T-helper 1 cell (primary cell): Measurements from ENCODE around the gene THSD7B.

Source experiments
- DNase-seq, 5 donors: peaks; one replicate each; pipeline ENCODE4 v3.0.0-alpha.2; 2012 to 2020

Gene THSD7B

DNA sequence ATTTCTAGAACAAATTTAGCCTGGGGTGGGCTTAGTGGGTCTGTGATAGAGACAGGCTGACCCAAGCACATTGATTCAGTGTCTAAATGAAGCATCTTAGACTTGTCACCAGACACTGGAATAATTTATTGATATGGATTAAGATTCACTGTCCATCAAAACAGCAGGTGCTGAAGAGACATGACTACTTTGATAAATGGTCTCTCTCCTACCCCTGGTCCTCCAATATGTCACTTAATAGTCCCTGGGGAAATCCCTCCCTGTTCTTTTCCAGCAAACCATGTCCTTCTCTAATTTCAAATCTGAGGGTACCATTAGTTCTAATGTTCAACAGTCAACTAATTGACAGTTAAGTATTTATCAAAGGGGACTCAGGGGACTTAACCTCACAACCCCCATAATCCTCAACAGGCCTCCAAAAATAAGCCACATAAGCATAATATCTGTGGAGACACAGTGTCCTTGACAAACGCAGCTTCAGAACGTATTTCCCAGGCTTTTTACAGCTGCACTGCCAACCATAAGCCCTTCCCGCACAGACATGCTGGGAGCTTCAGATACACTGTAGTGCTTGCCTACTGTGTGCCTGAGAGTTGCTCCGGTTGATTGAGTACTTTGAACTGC lies 391.0 kb downstream of the THSD7B start:
- no peak for DNase-seq

- DNase-seq, result no peak
Measured at GRCh38 chr2:137157851-137158250, 392.5 kb downstream of the THSD7B start.

GRCh38 chr2:137161250-137161649 lies 395.9 kb downstream of the THSD7B start:
- DNase-seq, result no peak

GRCh38 chr2:137165968-137166367 lies 400.6 kb downstream of the THSD7B start:
- no peak for DNase-seq

DNA sequence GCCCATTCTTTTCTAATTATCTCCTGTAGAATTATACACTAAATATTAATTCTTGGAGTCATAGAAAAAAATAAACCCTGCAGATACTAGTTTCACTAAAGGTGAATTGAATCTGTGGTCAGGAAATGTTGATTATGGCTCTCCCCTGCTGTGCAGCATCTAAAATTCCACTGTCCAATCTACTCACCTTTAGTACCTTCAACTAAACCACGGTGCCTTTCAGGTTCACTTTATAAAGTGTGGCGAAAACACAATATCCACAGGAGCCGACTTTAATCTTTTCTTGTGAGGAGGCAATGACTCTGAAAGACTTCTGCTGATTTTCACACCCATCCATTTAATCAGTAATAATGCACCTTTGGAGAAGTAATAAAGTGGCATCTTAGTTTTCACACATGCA lies 402.3 kb downstream of the THSD7B start:
- DNase-seq, result no peak

GRCh38 chr2:137168552-137168951 lies 403.2 kb downstream of the THSD7B start:
- no peak for DNase-seq

- no peak for DNase-seq
Measured at GRCh38 chr2:137172162-137172561, 406.8 kb downstream of the THSD7B start.

- no peak for DNase-seq
Measured at GRCh38 chr2:137173463-137173862, 408.1 kb downstream of the THSD7B start.

- DNase-seq, result no peak
Measured at GRCh38 chr2:137175246-137175645, 409.9 kb downstream of the THSD7B start.

- DNase-seq, result no peak
Measured at GRCh38 chr2:137178951-137179377, 413.6 kb downstream of the THSD7B start.

- no peak for DNase-seq
Measured at GRCh38 chr2:137179542-137179941, 414.2 kb downstream of the THSD7B start.

DNA sequence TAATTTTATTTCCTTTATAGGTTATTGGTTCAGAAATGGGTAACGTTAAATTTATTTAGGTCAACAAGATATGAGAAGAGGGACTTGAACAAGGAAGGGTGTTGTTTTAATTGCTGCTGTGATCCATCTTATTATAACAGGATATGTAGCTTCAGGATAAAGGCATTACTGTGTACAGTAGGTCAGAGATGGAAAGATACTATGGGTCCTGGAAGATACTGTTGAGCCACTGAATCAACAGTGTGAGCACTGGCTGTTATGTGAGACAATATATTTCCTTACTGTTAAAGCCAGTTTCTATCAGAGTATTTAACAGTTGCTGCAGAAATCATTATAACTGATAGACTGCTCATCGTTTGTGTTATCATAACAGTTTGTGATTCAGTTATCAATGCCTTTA lies 414.7 kb downstream of the THSD7B start:
- DNase-seq, result no peak

DNA sequence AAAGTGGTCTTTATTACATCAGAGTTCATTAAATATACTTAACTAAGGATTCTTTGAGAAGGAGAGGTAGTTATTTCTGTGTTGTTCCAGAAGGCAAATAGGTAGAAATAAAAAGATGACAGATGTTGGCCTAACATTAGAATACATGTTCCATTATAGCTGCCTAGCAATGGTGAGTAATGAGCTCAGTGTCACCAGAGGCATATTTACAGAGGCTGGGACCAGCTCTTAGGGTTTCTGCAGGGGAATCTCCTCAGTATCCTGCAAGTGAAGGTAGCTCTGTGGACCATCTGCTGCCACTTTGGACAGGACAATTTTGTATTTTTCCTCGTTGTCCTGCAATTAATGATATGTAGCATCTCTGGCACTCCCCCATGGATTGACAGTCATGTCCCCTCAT lies 416.0 kb downstream of the THSD7B start:
- DNase-seq, result no peak

DNA sequence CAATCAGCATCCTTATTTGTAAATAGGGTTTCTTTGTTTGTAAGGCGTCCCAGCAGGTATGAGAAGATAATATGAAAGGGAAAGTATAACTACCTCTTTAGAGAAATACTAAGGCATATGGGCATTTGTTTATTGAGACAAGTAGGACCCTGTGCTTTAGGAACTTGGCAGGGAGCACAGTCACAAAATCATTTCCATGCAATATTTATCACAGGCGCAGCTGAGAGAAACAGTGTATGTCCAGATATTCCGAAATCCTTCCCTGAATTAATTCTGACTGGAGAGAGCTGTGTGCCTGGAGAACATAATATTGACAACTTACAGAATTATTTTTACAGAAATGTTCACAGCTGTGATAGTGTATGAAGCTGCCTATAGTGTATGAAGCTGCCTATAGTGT lies 416.7 kb downstream of the THSD7B start:
- DNase-seq, result no peak

GRCh38 chr2:137183206-137183898 lies 418.0 kb downstream of the THSD7B start:
- DNase-seq, result no peak

DNA sequence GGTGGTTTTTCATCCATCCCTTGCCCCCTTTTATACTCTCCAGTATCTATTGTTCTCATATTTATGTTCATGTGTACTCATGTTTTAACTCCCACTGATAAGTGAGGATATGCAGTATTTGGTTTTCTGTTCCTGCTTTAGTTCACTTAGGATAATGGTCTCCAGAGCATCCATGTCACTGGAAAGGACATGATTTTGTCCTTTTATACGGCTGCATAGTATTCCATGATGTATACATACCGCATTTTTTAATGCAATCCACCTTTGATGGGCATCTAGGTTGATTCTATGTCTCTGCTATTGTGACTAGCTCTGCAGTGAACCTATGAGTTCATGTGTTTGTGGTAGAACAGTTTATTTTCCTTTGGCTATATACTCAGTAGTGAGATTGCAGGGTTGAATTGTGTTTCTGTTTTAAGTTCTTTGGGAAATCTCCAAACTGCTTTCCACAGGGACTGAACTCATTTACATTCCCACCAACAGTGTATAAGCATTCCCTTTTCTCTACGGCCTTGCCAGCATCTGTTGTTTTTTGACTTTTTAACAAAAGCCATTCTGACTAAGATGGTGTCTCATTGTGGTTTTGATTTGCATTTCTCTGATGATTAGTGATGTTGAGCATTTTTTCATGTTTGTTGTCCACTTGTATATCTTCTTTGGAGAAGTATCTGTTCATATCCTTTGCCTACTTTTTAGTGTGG lies 420.2 kb downstream of the THSD7B start:
- no peak for DNase-seq

GRCh38 chr2:137187216-137187615 lies 421.9 kb downstream of the THSD7B start:
- DNase-seq, result no peak

DNA sequence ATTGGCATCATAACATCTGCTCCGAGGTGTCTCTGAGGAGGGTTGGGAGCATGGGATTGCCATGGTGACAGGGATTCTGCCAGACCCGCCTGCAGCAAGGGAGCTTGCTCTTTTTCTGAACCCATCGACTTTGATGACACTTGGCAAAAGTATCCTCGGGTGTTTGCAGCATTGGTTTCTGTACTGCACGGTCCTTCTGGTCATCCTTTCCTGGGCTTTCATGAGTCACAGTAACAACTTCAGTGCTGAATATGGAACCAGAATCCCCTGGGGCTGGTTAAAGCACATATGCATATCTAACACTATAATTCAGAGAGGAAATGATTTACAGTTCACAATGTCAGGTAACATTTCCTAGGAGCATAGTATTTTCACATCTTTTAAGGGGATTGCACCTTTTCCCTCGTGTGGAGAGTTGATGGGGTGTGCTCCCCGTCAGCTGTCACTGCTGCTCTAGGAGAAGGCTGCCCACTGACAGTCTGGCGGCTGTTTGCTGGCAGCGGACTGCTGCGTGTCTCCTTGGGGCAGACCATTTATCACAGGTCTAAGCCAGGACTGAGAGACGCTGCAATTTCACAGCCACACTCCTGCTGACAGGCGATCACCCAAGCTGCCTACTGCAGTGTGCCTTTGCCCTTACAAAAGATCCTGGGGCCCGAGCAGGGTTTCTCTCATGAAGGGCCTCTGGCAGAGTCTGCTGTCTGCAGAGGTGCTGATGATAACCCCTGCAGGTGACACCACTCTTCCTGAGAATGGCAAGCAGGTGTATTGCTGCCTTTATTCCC lies 425.3 kb downstream of the THSD7B start:
- no peak for DNase-seq

DNA sequence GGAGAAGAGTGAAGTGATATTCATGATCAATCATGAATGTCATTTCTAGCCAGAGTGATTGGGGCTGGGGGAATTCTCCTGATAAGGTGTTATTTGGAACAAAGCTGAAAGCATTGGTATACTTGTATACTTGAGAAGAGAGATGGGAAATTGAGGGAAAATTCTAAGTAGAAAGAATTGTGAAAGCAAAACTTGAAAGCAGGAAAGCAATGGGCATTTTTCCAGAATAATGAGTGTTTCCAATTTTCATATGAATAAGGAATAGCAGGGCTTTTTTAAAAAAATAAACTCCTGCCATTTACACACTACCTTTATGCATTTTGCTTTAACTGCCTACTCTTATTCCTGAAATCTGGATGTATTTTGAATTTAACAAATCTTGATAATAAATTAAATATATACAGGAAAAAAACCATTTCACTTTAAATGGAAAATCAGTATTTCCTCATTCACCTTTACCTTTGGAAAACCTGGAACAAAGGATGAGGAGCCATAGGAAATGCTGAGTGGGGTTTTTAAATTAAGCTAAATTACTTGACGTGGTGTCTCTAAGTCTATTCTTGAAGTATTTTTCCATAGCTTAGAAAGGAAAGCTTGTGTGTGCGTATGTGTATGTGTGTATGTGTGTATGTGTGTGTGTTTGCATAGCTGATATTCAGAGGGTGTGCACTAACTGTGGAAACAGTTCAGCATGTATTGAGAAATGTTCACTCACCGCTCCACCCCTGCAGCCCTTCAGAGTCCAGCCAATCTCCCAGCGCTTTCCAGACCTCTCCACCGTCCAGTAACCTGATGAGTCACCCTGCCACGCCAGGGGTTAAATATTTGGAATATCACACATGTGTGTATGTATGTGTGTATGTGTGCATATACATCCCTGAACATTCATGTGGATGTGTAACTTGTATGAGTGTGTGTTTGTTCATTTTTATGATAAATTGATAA lies 427.3 kb downstream of the THSD7B start:
- DNase-seq, result no peak

GRCh38 chr2:137193401-137193800 lies 428.1 kb downstream of the THSD7B start:
- DNase-seq, result no peak

DNA sequence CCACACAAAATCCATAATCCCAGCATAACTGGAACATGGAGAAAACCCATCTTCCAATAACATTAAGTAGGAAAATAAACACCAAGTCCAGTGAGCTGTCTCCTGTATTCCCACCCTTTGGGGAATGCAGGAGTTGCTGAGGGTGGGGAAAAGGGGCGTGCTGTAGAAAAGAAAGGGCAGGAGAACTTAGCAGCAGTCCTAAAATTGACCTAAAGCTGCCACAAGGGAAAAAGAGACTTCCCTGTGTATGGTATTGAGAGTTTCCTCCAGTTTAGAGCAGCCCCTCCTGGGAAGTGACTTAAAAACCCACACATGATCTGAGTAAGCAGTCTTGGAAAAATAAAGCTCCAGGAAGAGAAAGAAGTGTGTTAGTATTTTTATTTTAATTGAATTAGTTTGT lies 428.8 kb downstream of the THSD7B start:
- DNase-seq, result no peak

GRCh38 chr2:137199751-137200150 lies 434.4 kb downstream of the THSD7B start:
- no peak for DNase-seq
